ENCODE data around the gene ARRB1. TPM values are rescaled to one million over a fixed set of nuclear protein-coding genes. Genes with fewer than 3 reads are reported as not detected.

The ARRB1 gene
- total RNA-seq, 1 donor from 2014 or later, result 33.1 TPM

GRCh38 chr11:75338516-75339208, 12.8 kb downstream of the ARRB1 start:
- Histone ChIP-seq H3K4me3 (no peak overlapping the region), H3K4me1 (peaks cover 97% of the 10 kb centered on the region), H3K27me3 (no peaks in the 10 kb centered on the region), H3K27ac (peak overlapping the region; percentile 81), H3K9me3 (no peaks in the 10 kb centered on the region), H3K36me3 (no peaks in the 10 kb centered on the region)
- no peak for TF ChIP-seq POLR2A (IDR thresholded peaks at IDR 0.05)
- no peak for TF ChIP-seq POLR2AphosphoS5 (IDR thresholded peaks at IDR 0.05; ENCODE audit: insufficient read depth in 1 of 2, low read depth in 1 of 2)
- no peak for TF ChIP-seq CTCF (IDR thresholded peaks at IDR 0.05)
- intact Hi-C loops (cut with DNase I), result no loop called here
- DNase-seq (ENCODE audit: extremely low spot score in 2 of 2), result no peak

DNA sequence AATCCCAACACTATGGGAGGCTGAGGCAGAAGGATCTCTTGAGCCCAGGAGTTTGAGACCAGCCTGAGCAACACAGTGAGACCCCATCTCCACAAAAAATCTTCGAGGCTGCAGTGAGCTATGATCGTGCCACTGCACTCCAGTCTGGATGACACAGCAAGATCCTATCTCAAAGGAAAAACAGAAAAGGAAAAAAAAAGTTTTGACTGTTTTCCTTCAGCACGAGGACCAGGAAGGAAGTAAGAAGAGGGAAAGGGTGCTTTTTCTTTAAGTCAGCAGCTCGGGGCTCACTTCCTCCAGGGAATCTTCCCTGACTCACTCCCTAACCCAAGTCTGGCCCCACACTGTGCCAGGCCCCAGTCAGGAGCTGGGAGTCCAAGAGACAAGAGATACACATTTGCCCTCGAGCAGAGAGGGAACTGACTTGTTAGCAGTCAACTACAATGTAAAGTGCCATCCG, 14.2 kb downstream of the ARRB1 start:
- H3K27me3 ChIP-seq, result no peaks in the 10 kb centered on the region
- TF ChIP-seq CTCF (IDR thresholded peaks at IDR 0.05) (no peak), POLR2AphosphoS5 (IDR thresholded peaks at IDR 0.05; ENCODE audit: insufficient read depth in 1 of 2, low read depth in 1 of 2) (no peak), POLR2A (IDR thresholded peaks at IDR 0.05) (no peak)
- DNase-seq (ENCODE audit: extremely low spot score in 2 of 2), result no peak
- H3K4me1 ChIP-seq, result peaks cover 90% of the 10 kb centered on the region
- H3K9me3 ChIP-seq, result no peaks in the 10 kb centered on the region
- no peak overlapping the region for H3K4me3 ChIP-seq
- intact Hi-C loops (cut with DNase I), result no loop called here
- no peaks in the 10 kb centered on the region for H3K36me3 ChIP-seq
- peak overlapping the region; percentile 12 for H3K27ac ChIP-seq

DNA sequence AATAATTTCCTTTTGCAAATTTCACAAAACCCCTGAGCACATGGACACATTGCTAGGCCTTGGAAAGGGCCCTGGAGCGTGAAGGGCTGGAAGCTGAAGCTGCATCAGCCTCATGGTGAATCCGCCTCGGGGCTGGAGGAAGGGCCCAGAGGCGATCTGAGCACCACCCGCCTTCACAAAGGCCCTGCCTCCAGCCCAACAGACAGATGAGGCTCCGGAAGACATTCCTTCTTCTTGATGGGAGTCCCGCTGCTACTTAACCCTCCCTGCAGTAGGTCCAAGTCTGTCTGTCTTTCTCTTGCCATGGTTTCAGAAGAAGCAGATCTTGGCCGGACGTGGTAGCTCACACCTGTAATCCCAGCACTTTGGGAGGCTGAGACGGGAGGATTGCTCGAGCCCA, 16.5 kb downstream of the ARRB1 start:
- no peak for DNase-seq (ENCODE audit: extremely low spot score in 2 of 2)
- TF ChIP-seq CTCF (IDR thresholded peaks at IDR 0.05) (no peak), POLR2A (IDR thresholded peaks at IDR 0.05) (no peak), POLR2AphosphoS5 (IDR thresholded peaks at IDR 0.05; ENCODE audit: insufficient read depth in 1 of 2, low read depth in 1 of 2) (no peak)
- no peak overlapping the region for H3K27ac ChIP-seq
- no peaks in the 10 kb centered on the region for H3K27me3 ChIP-seq
- no peaks in the 10 kb centered on the region for H3K36me3 ChIP-seq
- intact Hi-C loops (cut with DNase I), result no loop called here
- peaks cover 79% of the 10 kb centered on the region for H3K4me1 ChIP-seq
- H3K9me3 ChIP-seq, result no peaks in the 10 kb centered on the region
- H3K4me3 ChIP-seq, result no peak overlapping the region

DNA sequence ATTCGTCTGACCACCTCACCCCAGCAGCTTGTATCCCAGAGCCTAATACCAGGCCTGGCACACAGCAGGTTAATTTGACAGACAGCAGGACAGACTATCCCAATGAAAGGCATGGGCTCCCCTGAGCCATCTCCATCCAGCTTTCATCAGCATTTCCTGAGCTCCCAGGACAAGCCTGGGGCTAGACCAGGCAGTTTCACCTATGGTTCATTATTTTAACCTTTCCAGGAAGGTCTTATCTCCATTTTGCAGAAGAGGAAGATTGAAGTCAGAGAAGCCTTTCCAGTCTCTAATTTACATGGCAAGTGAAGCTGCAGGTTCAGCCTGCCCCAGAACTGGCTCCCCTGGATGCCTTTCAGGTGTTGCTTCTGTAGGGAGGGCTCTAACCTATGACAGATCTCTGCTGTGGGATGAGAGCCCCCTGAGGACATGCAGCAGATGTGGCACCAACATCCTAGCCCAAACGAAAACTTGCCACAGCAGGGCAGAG, 17.0 kb downstream of the ARRB1 start:
- Histone ChIP-seq H3K27me3 (no peaks in the 10 kb centered on the region), H3K36me3 (no peaks in the 10 kb centered on the region), H3K9me3 (no peaks in the 10 kb centered on the region), H3K4me3 (no peak overlapping the region), H3K27ac (no peak overlapping the region), H3K4me1 (peaks cover 79% of the 10 kb centered on the region)
- intact Hi-C loops (cut with DNase I), result no loop called here
- TF ChIP-seq POLR2A (IDR thresholded peaks at IDR 0.05) (no peak), CTCF (IDR thresholded peaks at IDR 0.05) (no peak), POLR2AphosphoS5 (IDR thresholded peaks at IDR 0.05; ENCODE audit: insufficient read depth in 1 of 2, low read depth in 1 of 2) (no peak)
- no peak for DNase-seq (ENCODE audit: extremely low spot score in 2 of 2)

DNA sequence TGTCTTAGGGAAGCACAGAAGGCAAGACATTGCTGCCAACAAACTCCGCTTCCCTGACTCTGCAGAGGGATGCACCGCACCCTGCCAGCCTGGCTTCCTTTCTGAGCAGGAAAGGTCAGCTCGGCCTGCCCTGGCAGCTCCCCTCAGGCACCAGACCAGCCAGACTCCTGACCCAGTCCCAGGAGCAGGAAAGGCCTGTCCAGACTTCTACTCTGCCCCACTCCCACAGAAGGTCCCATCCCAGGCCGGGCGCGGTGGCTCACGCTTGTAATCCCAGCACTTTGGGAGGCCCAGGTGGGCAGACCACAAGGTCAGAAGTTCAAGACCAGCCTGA, 17.7 kb downstream of the ARRB1 start:
- H3K9me3 ChIP-seq, result no peaks in the 10 kb centered on the region
- no peak overlapping the region for H3K4me3 ChIP-seq
- TF ChIP-seq POLR2A (IDR thresholded peaks at IDR 0.05) (no peak), CTCF (IDR thresholded peaks at IDR 0.05) (no peak), POLR2AphosphoS5 (IDR thresholded peaks at IDR 0.05; ENCODE audit: insufficient read depth in 1 of 2, low read depth in 1 of 2) (no peak)
- H3K27me3 ChIP-seq, result no peaks in the 10 kb centered on the region
- H3K36me3 ChIP-seq, result no peaks in the 10 kb centered on the region
- no peak overlapping the region for H3K27ac ChIP-seq
- peaks cover 79% of the 10 kb centered on the region for H3K4me1 ChIP-seq
- no peak for DNase-seq (ENCODE audit: extremely low spot score in 2 of 2)
- intact Hi-C loops (cut with DNase I), result no loop called here
